DMS 273 (cell line): ENCODE data around the gene CMTR1.

Experiments used
- DNase-seq: peaks from one replicate; lab custom pipeline; 2025; ENCODE audit not compliant: unreplicated experiment; lab: John Stamatoyannopoulos, UW

Gene CMTR1

DNA sequence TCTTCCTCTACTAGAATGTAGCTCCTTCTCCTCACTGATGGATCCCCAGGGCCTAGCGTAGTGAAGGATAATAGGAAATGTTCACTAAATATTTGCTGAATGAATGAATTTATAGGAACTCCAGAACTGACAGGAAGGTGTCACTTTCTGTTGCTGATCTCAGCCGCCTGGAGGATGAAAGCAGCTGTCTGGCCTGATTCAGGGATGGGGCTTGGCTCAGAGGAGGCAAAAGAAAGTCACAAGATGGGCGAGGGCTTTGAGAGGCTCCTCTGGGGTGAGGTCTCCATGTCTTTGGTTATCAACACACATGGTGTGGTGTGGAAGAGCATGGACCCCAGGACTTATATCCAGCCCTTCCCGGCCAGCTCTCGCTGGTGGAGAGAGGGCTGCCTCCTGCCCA, 78.2 kb downstream of the CMTR1 start:
- no peak for DNase-seq

- DNase-seq: no peak
Measured at GRCh38 chr6:37511910-37512399, 78.9 kb downstream of the CMTR1 start.

- no peak for DNase-seq
Measured at GRCh38 chr6:37512400-37513011, 79.5 kb downstream of the CMTR1 start.

DNA sequence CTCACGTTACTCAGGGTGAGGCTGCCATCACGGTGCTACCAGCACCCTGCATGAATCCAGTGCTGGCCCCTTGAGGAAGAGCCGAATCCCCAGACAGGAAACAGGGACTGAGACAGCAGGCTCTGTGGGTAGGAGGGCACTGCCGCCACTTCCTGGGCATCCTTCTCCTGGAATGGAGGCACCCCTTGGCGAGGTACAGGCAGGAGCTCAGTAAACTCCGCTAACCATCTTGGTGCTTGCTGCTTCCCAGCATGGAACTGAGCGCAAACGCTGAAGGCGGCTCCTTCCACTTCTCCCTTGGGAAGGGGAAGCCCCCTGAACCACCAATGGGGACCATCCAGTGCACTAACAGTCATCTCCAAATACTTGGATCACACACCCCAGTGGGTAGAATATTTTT, 80.1 kb downstream of the CMTR1 start:
- DNase-seq: no peak

GRCh38 chr6:37513576-37513975, 80.6 kb downstream of the CMTR1 start:
- DNase-seq: no peak

GRCh38 chr6:37514321-37514771, 81.3 kb downstream of the CMTR1 start:
- DNase-seq: no peak

DNA sequence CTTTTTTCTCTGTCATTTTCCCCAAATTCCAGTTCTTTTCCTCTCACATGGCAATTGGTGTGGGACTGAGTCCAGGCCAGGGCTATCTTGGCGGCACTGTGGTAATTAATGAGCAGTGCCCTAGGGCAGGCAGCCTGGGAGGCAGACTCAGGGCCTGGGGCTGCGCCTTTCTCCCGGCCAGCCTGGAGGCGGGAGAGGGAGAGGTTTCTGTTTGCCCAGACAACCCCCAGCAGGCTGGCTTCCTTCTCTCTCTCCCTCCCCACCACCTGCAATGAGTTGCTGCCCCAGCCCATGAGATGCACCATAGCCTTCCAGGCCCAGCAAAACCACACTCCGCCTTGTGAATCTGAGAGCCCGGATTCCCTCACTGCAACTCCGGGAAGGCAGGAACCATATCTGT, 81.8 kb downstream of the CMTR1 start:
- peak; percentile 53 for DNase-seq

DNA sequence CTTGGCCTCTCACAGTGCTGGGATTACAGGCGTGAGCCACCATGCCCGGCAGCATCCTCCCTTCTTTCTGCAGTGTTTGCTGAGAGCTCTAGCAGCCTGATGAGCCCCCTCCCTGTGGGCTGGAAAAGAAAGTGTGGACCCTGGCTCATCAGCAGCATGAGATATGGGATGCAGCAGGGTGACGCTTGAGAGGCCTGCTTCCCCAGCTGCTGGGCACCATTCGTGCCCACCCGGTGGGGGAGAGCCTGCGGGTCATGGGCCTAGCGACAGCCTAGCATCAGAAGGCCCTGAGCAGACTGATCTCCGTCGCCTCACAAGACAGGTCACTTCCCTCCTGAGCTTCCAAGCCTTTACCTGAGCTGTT, 82.7 kb downstream of the CMTR1 start:
- no peak for DNase-seq

- DNase-seq: peak; percentile 94
Measured at GRCh38 chr6:37516076-37516919, 83.3 kb downstream of the CMTR1 start.

DNA sequence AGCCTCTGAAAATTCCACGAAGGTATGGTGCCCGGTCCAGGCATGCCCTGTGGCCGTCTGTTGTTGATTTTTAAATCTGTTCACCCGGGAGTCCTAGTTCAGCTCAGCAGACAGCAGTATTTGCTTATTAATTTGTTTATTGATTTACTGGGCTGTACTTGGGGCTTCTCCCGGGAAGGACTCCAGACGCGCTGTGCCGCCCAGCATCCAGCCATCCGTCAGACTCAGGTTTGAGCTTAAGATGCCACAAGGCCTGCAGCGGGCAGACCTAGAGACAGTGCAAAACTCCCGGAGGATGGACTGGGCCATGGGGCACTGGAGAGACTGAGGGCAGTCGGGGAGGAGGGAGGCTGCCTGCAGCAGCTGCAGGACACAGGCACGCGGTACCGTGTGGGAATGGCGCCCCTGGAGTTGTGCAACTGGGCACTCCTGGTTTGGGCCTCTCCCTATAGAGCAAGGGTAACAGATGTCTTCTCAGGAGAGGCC, 83.9 kb downstream of the CMTR1 start:
- peak; percentile 87 for DNase-seq

GRCh38 chr6:37517411-37517812, 84.4 kb downstream of the CMTR1 start:
- peak; percentile 87 for DNase-seq

DNA sequence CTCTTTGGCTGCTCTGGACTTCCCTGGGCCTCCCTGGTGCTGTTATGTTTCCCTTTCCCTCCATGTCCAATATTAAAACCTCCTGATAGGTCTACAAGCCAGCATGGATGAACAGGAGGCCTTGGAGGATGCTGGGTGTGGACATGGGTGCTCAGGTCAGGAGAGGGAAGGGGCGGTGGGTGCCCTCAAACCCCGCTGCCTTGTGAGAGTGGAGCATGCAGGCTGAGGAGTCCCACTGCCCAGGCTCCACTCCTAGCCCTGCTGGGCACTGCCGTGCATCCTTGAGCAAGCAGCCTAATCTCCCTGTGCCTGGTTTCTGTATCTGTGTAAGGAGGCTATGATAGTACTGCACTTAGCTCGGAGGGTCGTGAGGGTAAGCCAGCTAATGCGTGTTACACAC, 85.1 kb downstream of the CMTR1 start:
- no peak for DNase-seq

DNA sequence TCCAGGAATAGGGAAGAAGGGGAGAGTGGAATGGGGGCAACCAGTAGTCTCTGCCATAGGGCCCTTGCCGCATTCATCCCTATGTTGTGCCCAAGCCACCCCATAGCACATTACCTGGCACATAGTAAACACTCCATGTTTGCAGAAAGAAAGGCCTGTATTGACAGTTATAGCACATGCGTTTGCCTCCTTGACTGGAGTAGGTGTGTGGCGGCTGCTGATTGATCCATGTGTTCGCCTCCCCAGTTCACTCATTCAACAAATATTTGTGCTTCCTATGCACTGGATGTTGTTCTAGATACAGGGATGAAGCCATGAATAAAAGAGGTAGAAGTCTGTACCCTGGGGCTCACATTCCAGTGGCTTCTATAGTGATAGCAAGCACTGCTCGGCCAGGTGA, 86.4 kb downstream of the CMTR1 start:
- DNase-seq: no peak

GRCh38 chr6:37520926-37521325, 87.9 kb downstream of the CMTR1 start:
- no peak for DNase-seq

GRCh38 chr6:37521674-37522073, 88.7 kb downstream of the CMTR1 start:
- DNase-seq: no peak

GRCh38 chr6:37522836-37523235, 89.8 kb downstream of the CMTR1 start:
- no peak for DNase-seq

- DNase-seq: no peak
Measured at GRCh38 chr6:37523412-37523811, 90.4 kb downstream of the CMTR1 start.

GRCh38 chr6:37524025-37524969, 91.3 kb downstream of the CMTR1 start:
- peak; percentile 42 for DNase-seq

- DNase-seq: no peak
Measured at GRCh38 chr6:37524970-37525318, 91.9 kb downstream of the CMTR1 start.

DNA sequence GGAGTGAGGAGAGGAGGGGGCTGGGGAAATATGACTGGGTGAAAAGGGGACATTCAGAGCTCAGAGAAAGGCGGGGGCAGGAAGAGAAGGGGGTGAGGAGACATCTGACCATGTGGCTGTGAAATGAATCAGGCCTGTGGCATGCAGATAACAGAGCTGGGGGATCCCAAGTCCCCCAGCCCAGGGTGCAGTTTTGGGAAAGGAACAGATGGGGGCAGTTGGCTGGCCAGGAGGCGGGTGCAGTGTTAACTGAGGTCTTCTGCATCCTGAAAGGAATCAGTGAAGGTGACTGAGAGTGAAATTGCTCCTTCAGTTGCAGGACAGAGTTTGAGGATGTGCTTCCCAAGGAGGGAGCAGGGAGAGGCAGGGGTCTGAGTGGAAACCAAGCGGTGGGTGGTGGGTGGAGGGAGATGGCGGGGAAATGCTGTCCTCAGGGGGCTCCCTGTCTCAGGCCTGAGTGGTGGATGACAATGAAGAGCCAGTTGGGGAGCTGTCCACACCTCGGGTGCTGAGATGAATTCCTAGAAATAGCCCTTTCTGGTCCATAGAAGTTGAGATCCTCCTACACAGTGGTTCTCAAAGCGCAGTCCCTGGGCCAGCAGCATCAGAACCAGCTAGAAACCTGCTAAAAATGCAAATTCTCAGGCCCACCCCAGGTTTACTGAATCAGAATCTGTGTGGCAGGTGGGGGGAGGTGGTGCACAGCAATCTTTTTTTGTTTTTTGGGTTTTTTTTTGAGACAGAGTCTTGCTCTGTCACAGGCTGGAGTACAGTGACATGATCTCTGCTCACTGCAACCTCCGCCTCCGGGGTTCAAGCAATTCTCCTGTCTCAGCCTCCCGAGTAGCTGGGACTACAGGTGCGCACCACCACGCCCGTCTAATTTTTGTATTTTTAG, 92.7 kb downstream of the CMTR1 start:
- DNase-seq: peak; percentile 59
